ENCODE results near the gene KASH5. TPM values are rescaled to one million over a fixed set of nuclear protein-coding genes. Genes with fewer than 3 reads are reported as not detected.

KASH5 gene
- total RNA-seq, 1 donor from 2014 or later = 2.2 TPM

- Histone ChIP-seq H3K4me3 (no peak overlapping the region), H3K9me3 (no peaks in the 10 kb centered on the region), H3K27ac (no peak overlapping the region), H3K36me3 (no peaks in the 10 kb centered on the region), H3K27me3 (no peaks in the 10 kb centered on the region), H3K4me1 (no peaks in the 10 kb centered on the region)
- DNase-seq (no peak), ATAC-seq (no peak)
- TF ChIP-seq CTCF (IDR thresholded peaks at IDR 0.05) = no peak
- intact Hi-C loops (cut with DNase I) = no loop called here
These were observed 15.5 kb downstream of the KASH5 start for GRCh38 chr19:49403404-49404187.

- DNase-seq (no peak), ATAC-seq (no peak)
- no peaks in the 10 kb centered on the region for H3K27me3 ChIP-seq
- no peak overlapping the region for H3K4me3 ChIP-seq
- intact Hi-C loops (cut with DNase I) = no loop called here
- no peaks in the 10 kb centered on the region for H3K4me1 ChIP-seq
- TF ChIP-seq CTCF (IDR thresholded peaks at IDR 0.05) = no peak
- no peaks in the 10 kb centered on the region for H3K36me3 ChIP-seq
- H3K9me3 ChIP-seq = no peaks in the 10 kb centered on the region
- H3K27ac ChIP-seq = no peak overlapping the region
These were observed 19.0 kb downstream of the KASH5 start for GRCh38 chr19:49407079-49407478.

- Histone ChIP-seq H3K4me3 (no peak overlapping the region), H3K9me3 (no peaks in the 10 kb centered on the region), H3K4me1 (no peaks in the 10 kb centered on the region), H3K27me3 (no peaks in the 10 kb centered on the region), H3K27ac (no peak overlapping the region), H3K36me3 (no peaks in the 10 kb centered on the region)
- ATAC-seq (no peak), DNase-seq (no peak)
- no peak for TF ChIP-seq CTCF (IDR thresholded peaks at IDR 0.05)
- intact Hi-C loops (cut with DNase I) = no loop called here
These were observed 19.5 kb downstream of the KASH5 start for GRCh38 chr19:49407482-49408015.

- no peak for TF ChIP-seq CTCF (IDR thresholded peaks at IDR 0.05)
- no peak overlapping the region for H3K27ac ChIP-seq
- no peaks in the 10 kb centered on the region for H3K9me3 ChIP-seq
- H3K27me3 ChIP-seq = no peaks in the 10 kb centered on the region
- no peak overlapping the region for H3K4me3 ChIP-seq
- ATAC-seq = peak; percentile 27
- no peaks in the 10 kb centered on the region for H3K4me1 ChIP-seq
- intact Hi-C loops (cut with DNase I) = no loop called here
- no peak for DNase-seq
- H3K36me3 ChIP-seq = no peaks in the 10 kb centered on the region
These were observed 20.9 kb downstream of the KASH5 start for GRCh38 chr19:49408816-49409440.

GRCh38 chr19:49409441-49410029 is 21.5 kb downstream of the KASH5 start:
- no peaks in the 10 kb centered on the region for H3K4me1 ChIP-seq
- H3K27me3 ChIP-seq = no peaks in the 10 kb centered on the region
- ATAC-seq = peak; percentile 71
- intact Hi-C loops (cut with DNase I) = no loop called here
- no peak overlapping the region for H3K27ac ChIP-seq
- H3K4me3 ChIP-seq = no peak overlapping the region
- no peaks in the 10 kb centered on the region for H3K9me3 ChIP-seq
- no peak for TF ChIP-seq CTCF (IDR thresholded peaks at IDR 0.05)
- no peak for DNase-seq
- no peaks in the 10 kb centered on the region for H3K36me3 ChIP-seq

Measured in upper lobe of right lung (tissue), 1 donor.